DOHH2 (cell line): ENCODE measurements around the gene FAM53C.

ENCODE experiments used
- EZH2phosphoT487 ChIP-seq: fragments of 200-600 bp; sonication (generic); IDR thresholded peaks from 2 replicates; pipeline ENCODE4 v1.6.1; 2017; ENCODE audit warnings: borderline replicate concordance, mild to moderate bottlenecking, antibody characterized with exemption, low read length, moderate library complexity, mixed read lengths
- TF ChIP-seq, protein P1 (sequence below): fragments of 200-600 bp; sonication (generic); IDR thresholded peaks from one replicate; pipeline ENCODE4 v1.5.1; 2014; ENCODE audit warnings: antibody characterized with exemption, mild to moderate bottlenecking, low read depth, low read length; ENCODE audit not compliant: poor library complexity, severe bottlenecking

- TF ChIP-seq, protein P1, sequence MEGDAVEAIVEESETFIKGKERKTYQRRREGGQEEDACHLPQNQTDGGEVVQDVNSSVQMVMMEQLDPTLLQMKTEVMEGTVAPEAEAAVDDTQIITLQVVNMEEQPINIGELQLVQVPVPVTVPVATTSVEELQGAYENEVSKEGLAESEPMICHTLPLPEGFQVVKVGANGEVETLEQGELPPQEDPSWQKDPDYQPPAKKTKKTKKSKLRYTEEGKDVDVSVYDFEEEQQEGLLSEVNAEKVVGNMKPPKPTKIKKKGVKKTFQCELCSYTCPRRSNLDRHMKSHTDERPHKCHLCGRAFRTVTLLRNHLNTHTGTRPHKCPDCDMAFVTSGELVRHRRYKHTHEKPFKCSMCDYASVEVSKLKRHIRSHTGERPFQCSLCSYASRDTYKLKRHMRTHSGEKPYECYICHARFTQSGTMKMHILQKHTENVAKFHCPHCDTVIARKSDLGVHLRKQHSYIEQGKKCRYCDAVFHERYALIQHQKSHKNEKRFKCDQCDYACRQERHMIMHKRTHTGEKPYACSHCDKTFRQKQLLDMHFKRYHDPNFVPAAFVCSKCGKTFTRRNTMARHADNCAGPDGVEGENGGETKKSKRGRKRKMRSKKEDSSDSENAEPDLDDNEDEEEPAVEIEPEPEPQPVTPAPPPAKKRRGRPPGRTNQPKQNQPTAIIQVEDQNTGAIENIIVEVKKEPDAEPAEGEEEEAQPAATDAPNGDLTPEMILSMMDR = no peak
- TF ChIP-seq EZH2phosphoT487 = no peak
Measured at GRCh38 chr5:138389332-138389731, 51.3 kb downstream of the FAM53C start.
